Umbilical cord (tissue), 2 donors: ENCODE results near the gene RTN4. TPM values are rescaled to one million over a fixed set of nuclear protein-coding genes. Genes with fewer than 3 reads are reported as not detected.
"Not testable (repeated sequence)": the region's sequence is repeated elsewhere in the genome, so short reads cannot be mapped to it uniquely, and the experiment has no call there.

Source experiments
- DNase-seq: peaks from one replicate; pipeline ENCODE4 v3.0.0-alpha.2; 2015; ENCODE audit warnings: low spot score
- total RNA-seq: library from RNA; depleted of rRNA; stranded (reverse); fragments of >200 nt; gene quantifications from one replicate; pipeline ENCODE4 v1.2.3, GENCODE V29; 2014; ENCODE audit warnings: low replicate concordance; ENCODE audit not compliant: insufficient read depth

Gene RTN4
- total RNA-seq, 1 donor from 2014 or later: 92.9 TPM

GRCh38 chr2:55076019-55076418 is 25.8 kb upstream of the RTN4 start:
- DNase-seq: not testable (repeated sequence)

- no peak for DNase-seq
Measured at GRCh38 chr2:55073000-55073983, 23.0 kb upstream of the RTN4 start.

- no peak for DNase-seq
Measured at GRCh38 chr2:55063713-55064323, 13.6 kb upstream of the RTN4 start.

GRCh38 chr2:55063226-55063625 is 13.0 kb upstream of the RTN4 start:
- DNase-seq: no peak

GRCh38 chr2:55062754-55063153 is 12.5 kb upstream of the RTN4 start:
- DNase-seq: no peak

GRCh38 chr2:55061523-55062344 is 11.5 kb upstream of the RTN4 start:
- no peak for DNase-seq

- no peak for DNase-seq
Measured at GRCh38 chr2:55059793-55060192, 9.5 kb upstream of the RTN4 start.

GRCh38 chr2:55057474-55057873 is 7.2 kb upstream of the RTN4 start:
- no peak for DNase-seq

- DNase-seq: no peak
Measured at GRCh38 chr2:55056024-55056521, 5.8 kb upstream of the RTN4 start.

- no peak for DNase-seq
Measured at GRCh38 chr2:55054106-55054875, 4.0 kb upstream of the RTN4 start.

GRCh38 chr2:55053225-55053624 is 3.0 kb upstream of the RTN4 start:
- not testable (repeated sequence) for DNase-seq

GRCh38 chr2:55052129-55053061 is 2.1 kb upstream of the RTN4 start:
- no peak for DNase-seq

GRCh38 chr2:55051026-55051866 is 995 bp upstream of the RTN4 start:
- peak; percentile 94 for DNase-seq

GRCh38 chr2:55049821-55050099 is 491 bp downstream of the RTN4 start:
- DNase-seq: no peak

- DNase-seq: peak; percentile 95
Measured at GRCh38 chr2:55049043-55049820, 1.0 kb downstream of the RTN4 start.

GRCh38 chr2:55048508-55049042 is 1.7 kb downstream of the RTN4 start:
- peak; percentile 63 for DNase-seq

- peak; percentile 53 for DNase-seq
Measured at GRCh38 chr2:55047677-55048299, 2.5 kb downstream of the RTN4 start.

GRCh38 chr2:55045780-55046179 is 4.5 kb downstream of the RTN4 start:
- no peak for DNase-seq
